Fibroblast of skin of scalp (primary cell): Measurements from ENCODE around the gene ING3.
"Not testable (repeated sequence)": the region's sequence is repeated elsewhere in the genome, so short reads cannot be mapped to it uniquely, and the experiment has no call there.

Source experiments
- DNase-seq: peaks from one replicate; pipeline ENCODE4 v3.0.0-alpha.2; 2013

Gene ING3

DNA sequence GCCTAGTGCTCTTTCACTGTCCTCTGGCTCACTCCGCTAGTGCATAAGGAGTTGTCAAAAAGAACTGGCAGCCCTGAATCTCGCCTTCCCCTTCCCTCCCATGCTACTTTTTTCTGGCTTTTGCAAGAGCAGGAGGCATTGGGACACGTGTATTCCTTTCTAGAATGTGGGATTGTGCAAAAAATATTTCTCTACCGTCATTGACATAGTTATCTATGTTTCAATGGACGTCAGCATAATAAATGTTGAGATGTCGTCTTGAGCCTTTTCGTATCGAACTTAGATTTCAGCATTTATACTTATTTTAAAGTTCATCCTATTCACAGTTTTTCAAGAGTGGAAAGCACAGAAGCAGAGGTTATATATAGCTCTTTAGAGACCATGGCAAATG is 727 bp downstream of the ING3 start:
- no peak for DNase-seq

GRCh38 chr7:120951826-120952225 is 1.2 kb downstream of the ING3 start:
- DNase-seq: no peak

DNA sequence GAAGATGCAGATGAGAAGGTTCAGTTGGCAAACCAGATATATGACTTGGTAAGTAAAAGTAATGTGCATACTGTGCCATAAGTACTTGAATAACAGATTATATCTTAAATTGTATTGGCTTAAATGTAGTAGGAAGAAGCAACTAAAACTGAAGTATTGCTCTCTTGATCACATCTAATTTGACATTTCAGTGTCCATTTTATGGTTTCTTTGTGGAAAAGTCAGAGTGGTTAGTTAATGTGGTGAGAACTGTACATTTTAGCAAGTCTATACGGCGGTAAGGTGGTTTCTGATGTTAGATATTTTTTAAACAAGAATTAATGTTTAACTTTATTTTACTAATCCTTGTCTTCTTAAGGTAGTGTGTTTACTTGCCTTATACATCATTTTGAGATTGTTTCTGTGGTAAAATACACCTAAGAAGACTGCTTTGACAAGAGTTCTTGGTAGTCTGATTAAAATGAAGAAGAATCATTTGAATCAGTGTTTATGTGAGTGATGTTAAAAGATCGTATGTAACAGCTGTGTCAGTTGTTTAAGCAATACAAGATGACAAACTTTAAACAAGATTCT is 5.1 kb downstream of the ING3 start:
- no peak for DNase-seq

GRCh38 chr7:120959929-120960484 is 9.4 kb downstream of the ING3 start:
- no peak for DNase-seq

- no peak for DNase-seq
Measured at GRCh38 chr7:120960714-120961113, 10.1 kb downstream of the ING3 start.

DNA sequence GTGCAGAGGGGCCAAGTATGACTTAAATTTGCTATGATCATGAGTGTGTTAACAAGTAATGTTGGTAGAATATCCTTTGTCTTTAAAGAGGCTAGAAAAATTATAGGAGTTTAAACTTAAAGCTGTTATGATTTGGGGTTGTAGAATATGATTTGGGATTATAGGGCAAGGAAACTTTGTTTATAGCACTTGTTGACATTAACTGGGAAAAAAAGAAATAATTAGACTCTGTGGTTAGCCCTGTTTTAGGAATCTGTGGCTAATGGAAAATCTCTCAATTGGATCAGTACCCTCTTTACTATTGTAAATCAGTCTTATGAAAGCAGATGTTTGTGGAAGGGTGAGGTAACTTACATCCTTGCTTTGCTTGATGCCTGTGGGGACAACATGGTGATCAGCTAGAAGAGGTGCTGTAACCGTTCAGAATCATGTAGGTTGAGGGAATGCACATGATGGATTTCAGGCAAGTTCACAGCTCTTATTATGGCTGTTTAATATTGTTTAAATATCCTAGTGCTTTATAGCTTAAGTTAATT is 11.1 kb downstream of the ING3 start:
- no peak for DNase-seq

DNA sequence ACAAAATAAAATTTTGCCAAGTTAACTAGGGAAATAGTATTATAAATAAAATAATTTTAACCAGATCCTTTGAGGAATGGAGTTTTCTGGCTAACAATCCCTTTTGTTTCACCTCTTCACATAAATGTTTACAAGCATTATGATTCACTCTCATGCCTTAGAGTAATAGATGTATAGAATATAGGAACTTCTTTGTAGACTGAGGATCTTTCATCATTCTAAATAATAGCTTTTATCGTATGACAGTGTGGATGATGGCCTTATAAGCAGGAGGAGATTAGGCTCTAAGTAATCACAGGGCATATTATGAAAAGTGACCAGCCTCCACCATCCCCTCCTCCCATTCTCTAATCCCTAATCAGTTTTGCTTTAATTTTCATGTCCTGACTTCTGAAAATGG is 13.5 kb downstream of the ING3 start:
- no peak for DNase-seq

DNA sequence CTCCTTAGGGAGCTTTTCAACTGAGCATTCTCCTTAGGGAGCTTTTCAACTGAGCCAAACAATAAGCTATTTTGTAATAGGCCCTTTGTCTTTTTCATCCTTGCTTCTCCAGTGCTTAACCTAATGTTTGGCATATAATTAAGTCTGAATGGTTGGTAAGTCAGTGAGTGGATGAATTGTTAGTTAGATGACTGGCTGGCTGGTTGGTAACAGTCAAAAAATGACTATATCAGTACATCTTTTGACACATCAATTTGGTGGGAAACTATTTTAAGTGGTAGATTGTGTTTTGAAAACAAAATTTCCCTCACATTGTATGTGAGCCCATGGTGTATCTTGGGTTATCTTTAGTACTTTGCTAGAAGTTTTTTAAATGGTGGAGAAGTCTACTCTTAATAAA is 16.4 kb downstream of the ING3 start:
- no peak for DNase-seq

GRCh38 chr7:120973849-120974248 is 23.3 kb downstream of the ING3 start:
- no peak for DNase-seq

- peak; percentile 59 for DNase-seq
Measured at GRCh38 chr7:120979765-120980499, 29.4 kb downstream of the ING3 start.

GRCh38 chr7:120981117-120981516 is 30.5 kb downstream of the ING3 start:
- no peak for DNase-seq

GRCh38 chr7:120981888-120982615 is 31.5 kb downstream of the ING3 start:
- DNase-seq: peak; percentile 83

- not testable (repeated sequence) for DNase-seq
Measured at GRCh38 chr7:120983592-120983991, 33.0 kb downstream of the ING3 start.

DNA sequence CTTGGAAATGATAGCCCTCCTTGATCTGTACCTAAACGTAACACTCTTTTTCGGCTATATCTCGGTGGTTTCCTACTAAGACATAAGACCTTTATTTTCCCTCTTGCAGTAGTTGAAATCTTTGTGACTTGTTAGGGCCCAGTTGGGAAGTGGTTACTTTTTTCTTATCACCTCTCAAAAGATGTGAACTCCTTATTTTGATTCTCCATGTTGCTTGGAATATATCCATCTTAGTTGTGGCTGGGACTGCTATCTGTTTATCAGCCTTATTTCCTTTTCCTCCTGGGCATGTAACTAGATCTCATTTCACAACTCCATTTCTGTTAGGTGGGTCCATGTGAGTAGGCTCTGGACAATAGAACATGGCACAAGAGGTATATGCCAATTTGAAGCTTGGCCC is 33.8 kb downstream of the ING3 start:
- no peak for DNase-seq

DNA sequence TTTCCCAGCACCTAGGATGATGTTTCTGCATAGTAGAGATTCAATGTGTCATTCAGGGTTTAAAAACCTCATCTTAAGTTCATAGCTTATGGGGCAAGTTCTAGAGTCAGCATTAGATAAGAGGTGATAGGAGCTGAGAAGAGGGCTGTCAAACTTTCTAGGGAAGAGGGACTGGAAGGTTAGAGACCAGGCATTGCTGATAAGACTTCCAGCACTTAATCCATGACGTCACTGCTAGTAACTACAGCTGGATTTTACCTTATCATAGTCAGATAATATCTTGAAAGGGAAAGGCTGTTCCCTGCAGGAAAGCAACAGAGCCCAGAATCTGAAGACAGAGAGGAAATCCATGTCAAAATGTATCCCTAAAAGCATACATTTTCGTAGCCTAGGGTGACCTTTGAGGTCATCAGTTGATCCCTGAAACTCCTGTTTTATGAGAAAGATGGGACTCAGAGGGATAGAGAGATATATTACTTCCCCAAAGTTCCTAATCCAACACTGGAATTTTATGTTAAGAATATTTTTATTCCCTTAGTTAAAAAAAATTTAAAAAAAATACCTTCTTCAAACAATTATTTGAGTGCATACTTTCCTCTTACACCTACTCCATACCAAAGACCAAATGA is 34.7 kb downstream of the ING3 start:
- no peak for DNase-seq

GRCh38 chr7:120985839-120986238 is 35.3 kb downstream of the ING3 start:
- no peak for DNase-seq

GRCh38 chr7:120986650-120987049 is 36.1 kb downstream of the ING3 start:
- no peak for DNase-seq

DNA sequence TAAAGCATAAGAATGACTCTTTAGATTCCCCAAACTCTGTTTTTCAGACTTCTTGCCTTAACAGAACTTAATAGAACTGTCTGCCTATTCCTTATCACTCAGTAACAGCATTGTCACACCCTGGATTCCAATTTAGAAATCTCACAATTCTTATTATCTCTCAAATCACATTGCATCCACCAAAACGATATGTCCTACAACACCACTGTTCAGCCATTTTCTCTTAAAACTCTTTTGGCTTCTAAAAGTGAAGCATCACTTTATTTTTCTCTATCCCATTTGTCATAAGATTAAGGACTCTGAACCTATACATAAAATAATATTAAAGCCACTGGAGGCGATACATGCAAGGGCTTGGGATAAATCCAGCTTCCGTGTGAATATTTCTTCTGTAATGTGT is 36.7 kb downstream of the ING3 start:
- DNase-seq: no peak

GRCh38 chr7:120987683-120988590 is 37.4 kb downstream of the ING3 start:
- DNase-seq: peak; percentile 93

DNA sequence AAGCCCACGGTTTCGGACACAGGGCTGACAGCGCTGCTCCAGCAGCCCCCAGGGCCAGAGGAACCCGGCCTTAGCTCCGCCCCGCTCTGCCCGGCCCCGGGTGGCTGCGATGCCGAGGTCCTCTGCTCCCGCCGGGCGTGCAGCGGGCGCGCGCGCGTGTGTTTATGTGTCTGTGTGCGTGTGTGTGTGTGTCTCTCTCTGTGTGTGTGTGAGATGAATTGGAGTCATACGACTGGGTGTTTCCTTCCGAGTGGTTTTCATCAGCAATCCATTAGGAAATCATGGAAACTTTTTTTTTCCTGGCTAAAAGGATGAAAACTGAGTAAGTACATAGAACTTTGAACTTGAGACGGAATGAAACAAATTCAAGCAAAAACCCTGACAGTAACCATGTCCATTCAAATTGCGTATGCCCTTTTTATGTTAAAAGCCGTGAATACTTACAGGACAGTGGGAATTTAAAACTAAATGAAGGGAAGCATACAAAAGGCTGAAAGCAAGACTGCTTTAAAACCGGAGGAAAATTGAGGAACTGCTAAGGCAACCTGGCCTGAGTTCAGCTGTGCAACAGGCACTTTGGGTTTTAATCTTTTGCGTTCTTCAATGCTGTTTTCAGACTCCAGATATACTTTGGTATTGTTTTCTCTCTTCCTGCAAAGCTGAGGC is 38.1 kb downstream of the ING3 start, which contains the start of gene CPED1:
Gene CPED1 (plus strand): TSS at position 121 of the 666 bp plus-strand sequence. CDS start 911 bp downstream, outside the sequence.
- peak; percentile 77 for DNase-seq
